OCI-LY7 (cell line): Measurements from ENCODE around the gene ANKFY1. TPM values are rescaled to one million over a fixed set of nuclear protein-coding genes. Genes with fewer than 3 reads are reported as not detected.

Experiments used
- BruUV-seq: library from RNA; stranded (reverse); fragments of 400-500 nt; replicated peaks from 2 replicates; lab custom pipeline; 2021; lab: Mats Ljungman, UMichigan
- CTCF ChIA-PET: fragments of 300-600 bp; sonication (Branson Sonifier 250); formaldehyde crosslinking; loops from one replicate; lab custom pipeline; 2022; ENCODE audit warnings: antibody characterized with exemption; ENCODE audit not compliant: unreplicated experiment; lab: Charles Lee
- POLR2A ChIA-PET: fragments of 300-600 bp; sonication (Branson Sonifier 250); formaldehyde crosslinking; loops from one replicate; lab custom pipeline; 2022; ENCODE audit warnings: antibody characterized with exemption; lab: Charles Lee
- DNase-seq: peaks from one replicate; pipeline ENCODE4 v3.0.0-alpha.2; 2015; ENCODE audit warnings: low spot score
- H2AFZ ChIP-seq: fragments of 200-600 bp; sonication (generic), shearing (Covaris generic); 2 replicates; pipeline ENCODE4 v1.6.1; 2014; ENCODE audit warnings: mild to moderate bottlenecking, antibody characterized with exemption, low read length, moderate library complexity
- H3K27ac ChIP-seq: fragments of 200-600 bp; sonication (generic); 2 replicates; pipeline ENCODE4 v1.5.1; 2014; ENCODE audit warnings: mixed run types, low read depth, mild to moderate bottlenecking, moderate library complexity, low read length, inconsistent platforms; ENCODE audit not compliant: poor library complexity, severe bottlenecking
- H3K36me3 ChIP-seq: fragments of 200-600 bp; sonication (generic); 2 replicates; pipeline ENCODE4 v1.6.1; 2014; ENCODE audit warnings: mild to moderate bottlenecking, antibody characterized with exemption, low read length, moderate library complexity, mixed read lengths; ENCODE audit not compliant: insufficient read depth
- H3K4me1 ChIP-seq: fragments of 200-600 bp; sonication (generic); 2 replicates; pipeline ENCODE4 v1.5.1; 2014; ENCODE audit warnings: mild to moderate bottlenecking, low read length; ENCODE audit not compliant: insufficient read depth, poor library complexity, severe bottlenecking
- H3K4me2 ChIP-seq: fragments of 200-600 bp; sonication (generic); 2 replicates; pipeline ENCODE4 v1.6.1; 2014; ENCODE audit warnings: mild to moderate bottlenecking, low read length
- H3K4me3 ChIP-seq: fragments of 200-600 bp; sonication (generic); 2 replicates; pipeline ENCODE4 v1.5.1; 2014; ENCODE audit warnings: mild to moderate bottlenecking, low read depth, low read length; ENCODE audit not compliant: poor library complexity, severe bottlenecking
- H3K79me2 ChIP-seq: fragments of 200-600 bp; sonication (generic); 2 replicates; pipeline ENCODE4 v1.6.1; 2016; ENCODE audit warnings: low read depth, mild to moderate bottlenecking, low read length, moderate library complexity, mixed read lengths; ENCODE audit not compliant: insufficient read depth
- H3K9me2 ChIP-seq: fragments of 200-600 bp; sonication (generic); 2 replicates; pipeline ENCODE4 v1.6.1; 2016; ENCODE audit warnings: mild to moderate bottlenecking, low read length, mixed read lengths; ENCODE audit not compliant: insufficient read depth
- H3K9me3 ChIP-seq: fragments of 200-600 bp; sonication (generic); 2 replicates; pipeline ENCODE4 v1.6.1; 2014; ENCODE audit warnings: mild to moderate bottlenecking, mixed run types, low read length, mixed read lengths
- H4K20me1 ChIP-seq: fragments of 200-600 bp; sonication (generic); 2 replicates; pipeline ENCODE4 v1.6.1; 2014; ENCODE audit warnings: mild to moderate bottlenecking, antibody characterized with exemption, low read length, moderate library complexity, mixed read lengths; ENCODE audit not compliant: insufficient read depth
- CTCF ChIP-seq: fragments of 200-600 bp; sonication (generic); conservative IDR thresholded peaks from 2 replicates; pipeline ENCODE4 v1.5.1; 2014; ENCODE audit warnings: mild to moderate bottlenecking, antibody characterized with exemption, low read length, moderate library complexity, mixed read lengths
- EZH2phosphoT487 ChIP-seq: fragments of 200-600 bp; sonication (generic); IDR thresholded peaks from 2 replicates; pipeline ENCODE4 v1.6.1; 2018; ENCODE audit warnings: low read depth, borderline replicate concordance, mild to moderate bottlenecking, mixed run types, antibody characterized with exemption, low read length, moderate library complexity, mixed read lengths
- intact Hi-C: fragments of 100-400 bp; cut with micrococcal nuclease; formaldehyde crosslinking; loops from one replicate; pipeline ENCODE4 v1.10.0; 2022; ENCODE audit not compliant: unreplicated experiment
- total RNA-seq, 2 experiments: library from RNA; depleted of rRNA in 1 of 2; stranded (reverse); fragments of >200 nt in 1 of 2; shearing (Covaris generic) in 1 of 2; gene quantifications; 2 replicates each; pipeline ENCODE4 v1.2.3, GENCODE V29; 2014 to 2022

Gene ANKFY1
- total RNA-seq, 2 experiments from 2014 or later: 25.9 to 56.7 TPM

- Histone ChIP-seq H3K9me2 (no peaks in the 10 kb centered on the region), H3K27ac (no peak overlapping the region), H3K4me3 (no peak overlapping the region), H2AFZ (no peak overlapping the region), H3K79me2 (peaks cover 10% of the 10 kb centered on the region; the same call in 1 of the 2 replicates), H4K20me1 (no peaks in the 10 kb centered on the region; the same call in 1 of the 2 replicates), H3K36me3 (peaks cover 40% of the 10 kb centered on the region), H3K4me1 (peaks cover 10% of the 10 kb centered on the region), H3K9me3 (no peaks in the 10 kb centered on the region), H3K4me2 (peak overlapping the region; percentile 25; the same call in 1 of the 2 replicates)
- DNase-seq: no peak
- BruUV-seq: no TSS peak
- CTCF ChIA-PET: interaction anchor here (0.5 kb wide), 1 partner anchor 438 kb away, joined by 3 read pairs; no protein-coding TSS in a partner anchor
- POLR2A ChIA-PET: interaction anchor here (0.8 to 1.5 kb wide), 3 partner anchors 14 to 192 kb away, joined by 3 to 4 read pairs (median 3); no protein-coding TSS in a partner anchor
- TF ChIP-seq EZH2phosphoT487 (no peak), CTCF (no peak)
- intact Hi-C loops: loop anchor here (1.0 kb wide), 2 partner anchors 150 to 197 kb away; partner anchors contain the start of gene UBE2G1
Measured at GRCh38 chr17:4215882-4216570, 47.8 kb downstream of the ANKFY1 start.

GRCh38 chr17:4214157-4214556 lies 49.6 kb downstream of the ANKFY1 start:
- ChIA-PET POLR2A (interaction anchor here (0.6 kb wide), 1 partner anchor 1252 kb away, joined by 3 read pairs; no protein-coding TSS in a partner anchor), CTCF (no interaction called here)
- Histone ChIP-seq H3K9me3 (no peaks in the 10 kb centered on the region), H3K27ac (no peak overlapping the region), H4K20me1 (no peaks in the 10 kb centered on the region), H3K4me1 (peaks cover 10% of the 10 kb centered on the region), H3K36me3 (peaks cover 50% of the 10 kb centered on the region), H3K4me3 (no peak overlapping the region), H3K4me2 (no peak overlapping the region), H3K79me2 (peaks cover 10% of the 10 kb centered on the region; the same call in 1 of the 2 replicates), H3K9me2 (no peaks in the 10 kb centered on the region), H2AFZ (no peak overlapping the region)
- no peak for DNase-seq
- TF ChIP-seq CTCF (no peak), EZH2phosphoT487 (no peak)
- no TSS peak for BruUV-seq
- intact Hi-C loops: no loop called here

- no peaks in the 10 kb centered on the region for H3K9me2 ChIP-seq
- H3K4me1 ChIP-seq: no peaks in the 10 kb centered on the region
- H3K79me2 ChIP-seq: peaks cover 7% of the 10 kb centered on the region; the same call in 1 of the 2 replicates
- H3K9me3 ChIP-seq: no peaks in the 10 kb centered on the region
- ChIA-PET POLR2A (no interaction called here), CTCF (no interaction called here)
- no peak overlapping the region for H3K4me3 ChIP-seq
- no TSS peak for BruUV-seq
- H3K27ac ChIP-seq: no peak overlapping the region
- H2AFZ ChIP-seq: no peak overlapping the region
- TF ChIP-seq EZH2phosphoT487: no peak
- TF ChIP-seq CTCF: no peak
- intact Hi-C loops: no loop called here
- H3K4me2 ChIP-seq: no peak overlapping the region
- H4K20me1 ChIP-seq: no peaks in the 10 kb centered on the region
- peaks cover 63% of the 10 kb centered on the region for H3K36me3 ChIP-seq
- no peak for DNase-seq
Measured at GRCh38 chr17:4209611-4210010, 54.2 kb downstream of the ANKFY1 start.
